ENCODE data around the gene ZNF407.

Gene ZNF407

GRCh38 chr18:74795751-74796150 is 198.1 kb downstream of the ZNF407 start:
- no peak for DNase-seq (ENCODE audit: low read depth, low spot score)
- Histone ChIP-seq H3K4me3 (ENCODE audit: insufficient read length, low read depth) (no peak overlapping the region), H3K4me1 (ENCODE audit: insufficient read depth, insufficient read length) (no peaks in the 10 kb centered on the region)

GRCh38 chr18:74796211-74796610 is 198.5 kb downstream of the ZNF407 start:
- Histone ChIP-seq H3K27me3 (ENCODE audit: insufficient read depth, insufficient read length) (no peaks in the 10 kb centered on the region), H3K4me3 (ENCODE audit: insufficient read length, low read depth) (no peak overlapping the region), H3K9me3 (ENCODE audit: insufficient read depth, low read length) (no peaks in the 10 kb centered on the region), H3K4me1 (ENCODE audit: insufficient read depth, insufficient read length) (no peaks in the 10 kb centered on the region), H3K9ac (ENCODE audit: insufficient read length, low read depth) (no peak overlapping the region), H3K36me3 (ENCODE audit: insufficient read depth, insufficient read length, low read length) (no peaks in the 10 kb centered on the region)
- no peak for DNase-seq (ENCODE audit: low read depth, low spot score)
- TF ChIP-seq YY1 (IDR thresholded peaks at IDR 0.05; ENCODE audit: insufficient read depth, insufficient read length) (no peak), SUZ12 (IDR thresholded peaks at IDR 0.05; ENCODE audit: extremely low read depth, insufficient read depth, insufficient read length) (no peak), ZNF274 (IDR thresholded peaks at IDR 0.05; ENCODE audit: low read depth, low read length) (no peak)

More at GRCh38 chr18:74795751-74796150, 198.1 kb downstream of the ZNF407 start:
- H3K36me3 ChIP-seq (ENCODE audit: insufficient read depth, insufficient read length, low read length): no peaks in the 10 kb centered on the region
- H3K9ac ChIP-seq (ENCODE audit: insufficient read length, low read depth): no peak overlapping the region
- no peaks in the 10 kb centered on the region for H3K27me3 ChIP-seq (ENCODE audit: insufficient read depth, insufficient read length)
- TF ChIP-seq ZNF274 (IDR thresholded peaks at IDR 0.05; ENCODE audit: low read depth, low read length): no peak
- no peak for TF ChIP-seq YY1 (IDR thresholded peaks at IDR 0.05; ENCODE audit: insufficient read depth, insufficient read length)
- TF ChIP-seq SUZ12 (IDR thresholded peaks at IDR 0.05; ENCODE audit: extremely low read depth, insufficient read depth, insufficient read length): no peak
- no peaks in the 10 kb centered on the region for H3K9me3 ChIP-seq (ENCODE audit: insufficient read depth, low read length)

- H3K36me3 ChIP-seq (ENCODE audit: insufficient read depth, insufficient read length, low read length): no peaks in the 10 kb centered on the region
- no peaks in the 10 kb centered on the region for H3K9me3 ChIP-seq (ENCODE audit: insufficient read depth, low read length)
- no peak overlapping the region for H3K9ac ChIP-seq (ENCODE audit: insufficient read length, low read depth)
- H3K4me3 ChIP-seq (ENCODE audit: insufficient read length, low read depth): no peak overlapping the region
- TF ChIP-seq YY1 (IDR thresholded peaks at IDR 0.05; ENCODE audit: insufficient read depth, insufficient read length) (no peak), ZNF274 (IDR thresholded peaks at IDR 0.05; ENCODE audit: low read depth, low read length) (no peak), SUZ12 (IDR thresholded peaks at IDR 0.05; ENCODE audit: extremely low read depth, insufficient read depth, insufficient read length) (no peak)
- H3K4me1 ChIP-seq (ENCODE audit: insufficient read depth, insufficient read length): no peaks in the 10 kb centered on the region
- H3K27me3 ChIP-seq (ENCODE audit: insufficient read depth, insufficient read length): no peaks in the 10 kb centered on the region
- no peak for DNase-seq (ENCODE audit: low read depth, low spot score)
Observed at GRCh38 chr18:74796841-74797576, 199.3 kb downstream of the ZNF407 start.

GRCh38 chr18:74797577-74798151 is 200.0 kb downstream of the ZNF407 start:
- H3K36me3 ChIP-seq (ENCODE audit: insufficient read depth, insufficient read length, low read length): no peaks in the 10 kb centered on the region
- no peak for DNase-seq (ENCODE audit: low read depth, low spot score)
- H3K9me3 ChIP-seq (ENCODE audit: insufficient read depth, low read length): no peaks in the 10 kb centered on the region
- H3K27me3 ChIP-seq (ENCODE audit: insufficient read depth, insufficient read length): no peaks in the 10 kb centered on the region
- no peak overlapping the region for H3K4me3 ChIP-seq (ENCODE audit: insufficient read length, low read depth)
- H3K4me1 ChIP-seq (ENCODE audit: insufficient read depth, insufficient read length): no peaks in the 10 kb centered on the region
- H3K9ac ChIP-seq (ENCODE audit: insufficient read length, low read depth): no peak overlapping the region
- TF ChIP-seq ZNF274 (IDR thresholded peaks at IDR 0.05; ENCODE audit: low read depth, low read length) (no peak), SUZ12 (IDR thresholded peaks at IDR 0.05; ENCODE audit: extremely low read depth, insufficient read depth, insufficient read length) (no peak), YY1 (IDR thresholded peaks at IDR 0.05; ENCODE audit: insufficient read depth, insufficient read length) (no peak)

GRCh38 chr18:74799542-74799941 is 201.9 kb downstream of the ZNF407 start:
- Histone ChIP-seq H3K9ac (ENCODE audit: insufficient read length, low read depth) (no peak overlapping the region), H3K4me3 (ENCODE audit: insufficient read length, low read depth) (no peak overlapping the region), H3K36me3 (ENCODE audit: insufficient read depth, insufficient read length, low read length) (no peaks in the 10 kb centered on the region), H3K27me3 (ENCODE audit: insufficient read depth, insufficient read length) (no peaks in the 10 kb centered on the region), H3K9me3 (ENCODE audit: insufficient read depth, low read length) (no peaks in the 10 kb centered on the region), H3K4me1 (ENCODE audit: insufficient read depth, insufficient read length) (no peaks in the 10 kb centered on the region)
- no peak for TF ChIP-seq YY1 (IDR thresholded peaks at IDR 0.05; ENCODE audit: insufficient read depth, insufficient read length)
- no peak for TF ChIP-seq ZNF274 (IDR thresholded peaks at IDR 0.05; ENCODE audit: low read depth, low read length)
- TF ChIP-seq SUZ12 (IDR thresholded peaks at IDR 0.05; ENCODE audit: extremely low read depth, insufficient read depth, insufficient read length): no peak
- DNase-seq (ENCODE audit: low read depth, low spot score): no peak

GRCh38 chr18:74800098-74800497 is 202.4 kb downstream of the ZNF407 start:
- no peaks in the 10 kb centered on the region for H3K36me3 ChIP-seq (ENCODE audit: insufficient read depth, insufficient read length, low read length)
- no peak overlapping the region for H3K9ac ChIP-seq (ENCODE audit: insufficient read length, low read depth)
- H3K27me3 ChIP-seq (ENCODE audit: insufficient read depth, insufficient read length): no peaks in the 10 kb centered on the region
- TF ChIP-seq YY1 (IDR thresholded peaks at IDR 0.05; ENCODE audit: insufficient read depth, insufficient read length) (no peak), ZNF274 (IDR thresholded peaks at IDR 0.05; ENCODE audit: low read depth, low read length) (no peak), SUZ12 (IDR thresholded peaks at IDR 0.05; ENCODE audit: extremely low read depth, insufficient read depth, insufficient read length) (no peak)
- H3K4me1 ChIP-seq (ENCODE audit: insufficient read depth, insufficient read length): no peaks in the 10 kb centered on the region
- H3K9me3 ChIP-seq (ENCODE audit: insufficient read depth, low read length): no peaks in the 10 kb centered on the region
- DNase-seq (ENCODE audit: low read depth, low spot score): no peak
- H3K4me3 ChIP-seq (ENCODE audit: insufficient read length, low read depth): no peak overlapping the region

GRCh38 chr18:74803117-74803516 is 205.4 kb downstream of the ZNF407 start:
- no peak overlapping the region for H3K9ac ChIP-seq (ENCODE audit: insufficient read length, low read depth)
- no peak overlapping the region for H3K4me3 ChIP-seq (ENCODE audit: insufficient read length, low read depth)
- no peaks in the 10 kb centered on the region for H3K27me3 ChIP-seq (ENCODE audit: insufficient read depth, insufficient read length)
- no peaks in the 10 kb centered on the region for H3K36me3 ChIP-seq (ENCODE audit: insufficient read depth, insufficient read length, low read length)
- no peak for TF ChIP-seq YY1 (IDR thresholded peaks at IDR 0.05; ENCODE audit: insufficient read depth, insufficient read length)
- no peak for TF ChIP-seq ZNF274 (IDR thresholded peaks at IDR 0.05; ENCODE audit: low read depth, low read length)
- no peaks in the 10 kb centered on the region for H3K9me3 ChIP-seq (ENCODE audit: insufficient read depth, low read length)
- DNase-seq (ENCODE audit: low read depth, low spot score): no peak
- H3K4me1 ChIP-seq (ENCODE audit: insufficient read depth, insufficient read length): no peaks in the 10 kb centered on the region

Measured in NT2/D1 (cell line).